ENCODE data around the gene MAFF. TPM values are rescaled to one million over a fixed set of nuclear protein-coding genes. Genes with fewer than 3 reads are reported as not detected.

Gene MAFF
- total and polyA plus RNA-seq, 2 donors from 2014 or later, result 2.2 to 23.4 TPM

- DNase-seq (peak in 2 of 5 donors; percentile 36 to 62), FAIRE-seq (no peak)
- intact Hi-C loops (cut with DNase I), result no loop called here
- Histone ChIP-seq H3K27ac (ENCODE audit: low read depth in 2 of 2, low read length in 2 of 2) (no peak overlapping the region), H3K9me3 (ENCODE audit: control insufficient read depth in 2 of 3, insufficient read depth in 1 of 3, low read length in 3 of 3) (no peaks in the 10 kb centered on the region), H3K36me3 (ENCODE audit: control insufficient read depth in 2 of 3, insufficient read depth in 3 of 3, low read length in 3 of 3) (peaks cover 0 to 20% (median 18%) of the 10 kb centered on the region in 3 donors), H3K27me3 (ENCODE audit: control insufficient read depth, insufficient read depth, low read length) (no peaks in the 10 kb centered on the region), H3K4me1 (ENCODE audit: control insufficient read depth in 2 of 3, insufficient read depth in 2 of 3, low read depth in 1 of 3, low read length in 3 of 3) (peaks cover 0 to 2% (median 0%) of the 10 kb centered on the region in 3 donors), H3K9ac (ENCODE audit: low read length in 3 of 3) (peak overlapping the region in 1 of 3 donors; percentile 11), H3K4me3 (ENCODE audit: low read length in 3 of 3) (no peak overlapping the region)
- TF ChIP-seq CTCF (IDR thresholded peaks at IDR 0.05; ENCODE audit: borderline replicate concordance, extremely low read depth, insufficient read depth), result peak; percentile 42
These were observed 28.5 kb downstream of the MAFF start for GRCh38 chr22:38230108-38230825.

- Histone ChIP-seq H3K36me3 (ENCODE audit: control insufficient read depth in 2 of 3, insufficient read depth in 3 of 3, low read length in 3 of 3) (peaks cover 0 to 18% (median 16%) of the 10 kb centered on the region in 3 donors), H3K9ac (ENCODE audit: low read length in 3 of 3) (no peak overlapping the region), H3K27ac (ENCODE audit: low read depth in 2 of 2, low read length in 2 of 2) (no peak overlapping the region), H3K4me1 (ENCODE audit: control insufficient read depth in 2 of 3, insufficient read depth in 2 of 3, low read depth in 1 of 3, low read length in 3 of 3) (peaks cover 0 to 2% (median 0%) of the 10 kb centered on the region in 3 donors), H3K4me3 (ENCODE audit: low read length in 3 of 3) (no peak overlapping the region), H3K9me3 (ENCODE audit: control insufficient read depth in 2 of 3, insufficient read depth in 1 of 3, low read length in 3 of 3) (no peaks in the 10 kb centered on the region), H3K27me3 (ENCODE audit: control insufficient read depth, insufficient read depth, low read length) (no peaks in the 10 kb centered on the region)
- FAIRE-seq (no peak), DNase-seq (no peak)
- no peak for TF ChIP-seq CTCF (IDR thresholded peaks at IDR 0.05; ENCODE audit: borderline replicate concordance, extremely low read depth, insufficient read depth)
- intact Hi-C loops (cut with DNase I), result no loop called here
These were observed 29.1 kb downstream of the MAFF start for GRCh38 chr22:38230916-38231315.

GRCh38 chr22:38232196-38232595 lies 30.4 kb downstream of the MAFF start:
- H3K36me3 ChIP-seq (ENCODE audit: control insufficient read depth in 2 of 3, insufficient read depth in 3 of 3, low read length in 3 of 3), result peaks cover 0 to 18% (median 12%) of the 10 kb centered on the region in 3 donors
- intact Hi-C loops (cut with DNase I), result no loop called here
- FAIRE-seq (no peak), DNase-seq (no peak)
- no peaks in the 10 kb centered on the region for H3K9me3 ChIP-seq (ENCODE audit: control insufficient read depth in 2 of 3, insufficient read depth in 1 of 3, low read length in 3 of 3)
- TF ChIP-seq CTCF (IDR thresholded peaks at IDR 0.05; ENCODE audit: borderline replicate concordance, extremely low read depth, insufficient read depth), result no peak
- H3K4me1 ChIP-seq (ENCODE audit: control insufficient read depth in 2 of 3, insufficient read depth in 2 of 3, low read depth in 1 of 3, low read length in 3 of 3), result peaks cover 0 to 6% (median 0%) of the 10 kb centered on the region in 3 donors
- no peak overlapping the region for H3K27ac ChIP-seq (ENCODE audit: low read depth in 2 of 2, low read length in 2 of 2)
- no peak overlapping the region for H3K4me3 ChIP-seq (ENCODE audit: low read length in 3 of 3)
- H3K27me3 ChIP-seq (ENCODE audit: control insufficient read depth, insufficient read depth, low read length), result no peaks in the 10 kb centered on the region
- H3K9ac ChIP-seq (ENCODE audit: low read length in 3 of 3), result no peak overlapping the region

Data from kidney (tissue), 14 donors.